Thyroid gland (tissue), 4 donors: ENCODE results near the gene EIF3B.

Source experiments
- CTCF ChIP-seq, 6 experiments: fragments of 200-600 bp in 3 of 6; fragments of 450-650 bp in 3 of 6; sonication (generic) in 3 of 6; IDR thresholded peaks; one replicate each; pipeline ENCODE4 v1.5.1; 2016 to 2019; ENCODE audit warnings: antibody characterized with exemption in 6 of 6, mild to moderate bottlenecking in 2 of 6, inconsistent platforms in 1 of 6, moderate library complexity in 1 of 6
- POLR2A ChIP-seq, 2 donors: fragments of 450-650 bp; IDR thresholded peaks; one replicate each; pipeline ENCODE4 v1.6.1; 2017; ENCODE audit warnings: antibody characterized with exemption in 2 of 2, mild to moderate bottlenecking in 2 of 2, moderate library complexity in 1 of 2

GRCh38 chr7:2357571-2357970, 2.9 kb downstream of the EIF3B start:
- TF ChIP-seq CTCF (IDR thresholded peaks at IDR 0.05) (no peak), POLR2A (IDR thresholded peaks at IDR 0.05) (no peak)
